Gastroesophageal sphincter (tissue), 4 donors: Measurements from ENCODE around the gene DISC1. TPM values are rescaled to one million over a fixed set of nuclear protein-coding genes. Genes with fewer than 3 reads are reported as not detected.
A peak's percentile ranks its signal among the peaks of the same experiment; 100 is the strongest.

Source experiments
- ATAC-seq: fragments of 150-250 bp; one replicate; pipeline ENCODE4 v1.9.1; 2016; ENCODE audit warnings: mild to moderate bottlenecking, moderate library complexity
- H3K27ac ChIP-seq, 4 donors: fragments of 200-600 bp; sonication (generic) in 3 of 4; 1 replicate in 3 of 4; 2 replicates in 1 of 4; pipeline ENCODE4 v1.5.1; 2016 to 2019
- H3K27me3 ChIP-seq: fragments of 200-600 bp; sonication (generic); one replicate; pipeline ENCODE4 v1.5.1; 2019
- H3K36me3 ChIP-seq, 2 donors: fragments of 200-600 bp; sonication (generic); one replicate each; pipeline ENCODE4 v1.5.1; 2019; ENCODE audit warnings: control low read depth in 1 of 2
- H3K4me1 ChIP-seq, 3 donors: fragments of 200-600 bp; sonication (generic); 1 replicate in 2 of 3; 2 replicates in 1 of 3; pipeline ENCODE4 v1.5.1; 2016 to 2019; ENCODE audit warnings: control low read depth in 2 of 3
- H3K4me3 ChIP-seq, 2 donors: fragments of 200-600 bp; sonication (generic); one replicate each; pipeline ENCODE4 v1.5.1; 2019; ENCODE audit warnings: mild to moderate bottlenecking in 1 of 2, moderate library complexity in 1 of 2
- H3K9me3 ChIP-seq, 3 donors: fragments of 200-600 bp; sonication (generic); one replicate each; pipeline ENCODE4 v1.5.1; 2017 to 2019; ENCODE audit warnings: control low read depth in 2 of 3
- CTCF ChIP-seq, 4 experiments: fragments of 200-600 bp in 2 of 4; fragments of 450-650 bp in 2 of 4; sonication (generic) in 1 of 4; IDR thresholded peaks; one replicate each; pipeline ENCODE4 v1.5.1; 2017 to 2019; ENCODE audit warnings: antibody characterized with exemption in 4 of 4, mild to moderate bottlenecking in 2 of 4, moderate library complexity in 2 of 4
- EP300 ChIP-seq: sonication (generic); formaldehyde crosslinking; IDR thresholded peaks from one replicate; pipeline ENCODE4 v1.6.1; 2017; ENCODE audit warnings: antibody characterized with exemption, mild to moderate bottlenecking
- POLR2A ChIP-seq, 2 donors: fragments of 450-650 bp; IDR thresholded peaks; one replicate each; pipeline ENCODE4 v1.6.1; 2017; ENCODE audit warnings: antibody characterized with exemption in 2 of 2, mild to moderate bottlenecking in 2 of 2, moderate library complexity in 1 of 2
- POLR2AphosphoS5 ChIP-seq: sonication (generic); formaldehyde crosslinking; IDR thresholded peaks from one replicate; pipeline ENCODE4 v1.6.1; 2017; ENCODE audit warnings: antibody characterized with exemption
- WGBS, 2 donors: methylation state at CpG; one replicate each; pipeline ENCODE4 v1.1.5; 2018; ENCODE audit warnings: low coverage in 1 of 2; 5-methylcytosine and 5-hydroxymethylcytosine counted together
- total RNA-seq, 4 donors: library from RNA; depleted of rRNA; stranded (reverse); fragments of >200 nt; gene quantifications; one replicate each; pipeline ENCODE4 v1.1.0, GENCODE V29; 2016

DISC1 gene
- total RNA-seq, 4 donors from 2014 or later = 4.4 to 9.8 (median 6.8) TPM

GRCh38 chr1:231693361-231694074 lies 66.9 kb downstream of the DISC1 start:
- H3K4me1 ChIP-seq = peaks cover 0 to 34% (median 8%) of the 10 kb centered on the region in 3 donors
- no peaks in the 10 kb centered on the region for H3K27me3 ChIP-seq
- H3K4me3 ChIP-seq = no peak overlapping the region
- TF ChIP-seq EP300 = no peak
- no peak for TF ChIP-seq POLR2A (IDR thresholded peaks at IDR 0.05)
- no peak for TF ChIP-seq POLR2AphosphoS5
- no peak for TF ChIP-seq CTCF (IDR thresholded peaks at IDR 0.05)
- no peaks in the 10 kb centered on the region for H3K9me3 ChIP-seq
- peaks cover 0 to 4% of the 10 kb centered on the region in 2 donors for H3K36me3 ChIP-seq
- WGBS, 2 donors = 42 to 61% methylated on average over 2 to 9 of the region's 18 CpGs
- peak overlapping the region in 1 of 4 donors; percentile 35 for H3K27ac ChIP-seq
- ATAC-seq = no peak

GRCh38 chr1:231694075-231694431 lies 67.5 kb downstream of the DISC1 start:
- TF ChIP-seq POLR2A (IDR thresholded peaks at IDR 0.05) = no peak
- no peak for TF ChIP-seq EP300
- no peak for TF ChIP-seq CTCF (IDR thresholded peaks at IDR 0.05)
- no peak for TF ChIP-seq POLR2AphosphoS5
- peak; percentile 49 for ATAC-seq
- Histone ChIP-seq H3K9me3 (no peaks in the 10 kb centered on the region), H3K4me1 (peaks cover 0 to 34% (median 8%) of the 10 kb centered on the region in 3 donors), H3K36me3 (peaks cover 0 to 4% of the 10 kb centered on the region in 2 donors), H3K27me3 (no peaks in the 10 kb centered on the region), H3K27ac (peak overlapping the region in 2 of 4 donors; percentile 35 to 36), H3K4me3 (peak overlapping the region in 1 of 2 donors; percentile 4)
- no CpG with 5 or more reads among the region's 11 CpGs for WGBS, 2 donors

GRCh38 chr1:231694465-231695077 lies 68.0 kb downstream of the DISC1 start:
- no peaks in the 10 kb centered on the region for H3K27me3 ChIP-seq
- peaks cover 0 to 37% (median 8%) of the 10 kb centered on the region in 3 donors for H3K4me1 ChIP-seq
- peak overlapping the region in 2 of 4 donors; percentile 35 to 36 for H3K27ac ChIP-seq
- no peak for TF ChIP-seq EP300
- TF ChIP-seq POLR2AphosphoS5 = no peak
- no peak for TF ChIP-seq CTCF (IDR thresholded peaks at IDR 0.05)
- no peak for TF ChIP-seq POLR2A (IDR thresholded peaks at IDR 0.05)
- no peaks in the 10 kb centered on the region for H3K9me3 ChIP-seq
- H3K36me3 ChIP-seq = peaks cover 0 to 4% of the 10 kb centered on the region in 2 donors
- peak overlapping the region in 1 of 2 donors; percentile 4 for H3K4me3 ChIP-seq
- WGBS, 2 donors = 40 to 90% methylated on average over 1 to 2 of the region's 18 CpGs
- ATAC-seq = peak; percentile 16

GRCh38 chr1:231695439-231696255 lies 69.1 kb downstream of the DISC1 start:
- no peak for TF ChIP-seq CTCF (IDR thresholded peaks at IDR 0.05)
- no peak for TF ChIP-seq EP300
- Histone ChIP-seq H3K27me3 (no peaks in the 10 kb centered on the region), H3K9me3 (no peaks in the 10 kb centered on the region), H3K4me1 (peaks cover 0 to 27% (median 8%) of the 10 kb centered on the region in 3 donors), H3K27ac (no peak overlapping the region), H3K36me3 (peaks cover 0 to 4% of the 10 kb centered on the region in 2 donors), H3K4me3 (no peak overlapping the region)
- 63% methylated on average over 7 of the region's 8 CpGs; no CpG with 5 or more reads in 1 of the 2 donors for WGBS, 2 donors
- ATAC-seq = no peak
